Epithelial cell of esophagus (primary cell): ENCODE measurements around the gene SLC25A23.

Experiments used
- DNase-seq: peaks from one replicate; pipeline ENCODE4 v3.0.0; 2010; ENCODE audit warnings: low read depth
- H3K4me3 ChIP-seq: 2 replicates; pipeline ENCODE4 v1.5.1; 2011; ENCODE audit warnings: mild to moderate bottlenecking, low read length, control low read depth
- TF ChIP-seq, protein P1 (sequence below): IDR thresholded peaks from 2 replicates; pipeline ENCODE4 v1.5.1; 2011; ENCODE audit warnings: low read depth, mild to moderate bottlenecking, low read length, control low read depth, inconsistent platforms; ENCODE audit not compliant: insufficient read depth; ENCODE audit errors: missing control alignments

The SLC25A23 gene

GRCh38 chr19:6393074-6393982 lies 66.3 kb downstream of the SLC25A23 start, which contains the start of gene GTF2F1:
GTF2F1 (minus strand) TSS chr19:6393164; CDS start chr19:6392995, 169 bp downstream.
- peak within 1 kb of the TSS; percentile 91 for H3K4me3 ChIP-seq
- TF ChIP-seq, protein P1, sequence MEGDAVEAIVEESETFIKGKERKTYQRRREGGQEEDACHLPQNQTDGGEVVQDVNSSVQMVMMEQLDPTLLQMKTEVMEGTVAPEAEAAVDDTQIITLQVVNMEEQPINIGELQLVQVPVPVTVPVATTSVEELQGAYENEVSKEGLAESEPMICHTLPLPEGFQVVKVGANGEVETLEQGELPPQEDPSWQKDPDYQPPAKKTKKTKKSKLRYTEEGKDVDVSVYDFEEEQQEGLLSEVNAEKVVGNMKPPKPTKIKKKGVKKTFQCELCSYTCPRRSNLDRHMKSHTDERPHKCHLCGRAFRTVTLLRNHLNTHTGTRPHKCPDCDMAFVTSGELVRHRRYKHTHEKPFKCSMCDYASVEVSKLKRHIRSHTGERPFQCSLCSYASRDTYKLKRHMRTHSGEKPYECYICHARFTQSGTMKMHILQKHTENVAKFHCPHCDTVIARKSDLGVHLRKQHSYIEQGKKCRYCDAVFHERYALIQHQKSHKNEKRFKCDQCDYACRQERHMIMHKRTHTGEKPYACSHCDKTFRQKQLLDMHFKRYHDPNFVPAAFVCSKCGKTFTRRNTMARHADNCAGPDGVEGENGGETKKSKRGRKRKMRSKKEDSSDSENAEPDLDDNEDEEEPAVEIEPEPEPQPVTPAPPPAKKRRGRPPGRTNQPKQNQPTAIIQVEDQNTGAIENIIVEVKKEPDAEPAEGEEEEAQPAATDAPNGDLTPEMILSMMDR: peak; percentile 15
- peak; percentile 87 for DNase-seq

GRCh38 chr19:6392221-6393073 lies 67.1 kb downstream of the SLC25A23 start:
- peak overlapping the region; percentile 91 for H3K4me3 ChIP-seq
- TF ChIP-seq, protein P1: no peak

More at GRCh38 chr19:6392221-6393073, 67.1 kb downstream of the SLC25A23 start:
- no peak for DNase-seq
